ENCODE measurements around the gene ZNF773.

- TF ChIP-seq NR2F2 (IDR thresholded peaks at IDR 0.05): no peak
- no peak for TF ChIP-seq ZBTB33 (IDR thresholded peaks at IDR 0.05)
- TF ChIP-seq CTCF (IDR thresholded peaks at IDR 0.05; ENCODE audit: low read depth, low read length, missing input control): no peak
- no peak for TF ChIP-seq RAD21 (IDR thresholded peaks at IDR 0.05)
- TF ChIP-seq TAF1 (conservative IDR thresholded peaks at IDR 0.05): no peak
- no peak for TF ChIP-seq GABPA (IDR thresholded peaks at IDR 0.05 in 1 of 2, conservative IDR thresholded peaks at IDR 0.05 in 1 of 2)
- no peak for TF ChIP-seq MAX (IDR thresholded peaks at IDR 0.05)
- no peak for TF ChIP-seq REST (IDR thresholded peaks at IDR 0.05)
- TF ChIP-seq EGR1 (IDR thresholded peaks at IDR 0.05; ENCODE audit: low read depth in 2 of 2): no peak
- TF ChIP-seq FOXA1 (IDR thresholded peaks at IDR 0.05): no peak
- no peak for TF ChIP-seq YY1 (IDR thresholded peaks at IDR 0.05)
- no peak for TF ChIP-seq RXRA (IDR thresholded peaks at IDR 0.05)
- no peak for TF ChIP-seq SP1 (IDR thresholded peaks at IDR 0.05)
- TF ChIP-seq HNF4G (IDR thresholded peaks at IDR 0.05): no peak
Measured at GRCh38 chr19:57452307-57452706, 47.4 kb upstream of the ZNF773 start.

Data from liver (tissue), 3 donors.